K562 (cell line): ENCODE data around the gene TMSB15B. TPM values are rescaled to one million over a fixed set of nuclear protein-coding genes. Genes with fewer than 3 reads are reported as not detected.

Experiments used
- polyA plus RNA-seq, 8 experiments: library from polyadenylated mRNA; depleted of rRNA in 4 of 8; stranded (reverse) in 5 of 8; unstranded in 3 of 8; fragments of >200 nt; fragmentation: Nextera tagmentation in 2 of 8; fragmentation: Illumina TruSeq in 1 of 8; extraction: Ambion mirVana in 2 of 8; extraction: Trizol in 1 of 8; gene quantifications; 2 replicates each; pipeline versions ENCODE4 v1.2.1 to v1.2.3, GENCODE V29; 2011 to 2014; ENCODE audit warnings: inconsistent platforms in 1 of 8, missing spikeins in 1 of 8
- total RNA-seq, 7 experiments: library from RNA; depleted of rRNA in 6 of 7; stranded (reverse); fragments of >200 nt in 6 of 7; fragmentation: Illumina TruSeq in 2 of 7; extraction: Trizol in 2 of 7; gene quantifications; 2 replicates each; pipeline versions ENCODE4 v1.2.1 to v1.2.3, GENCODE V29; 2011 to 2021; ENCODE audit warnings: low replicate concordance in 1 of 7

The TMSB15B gene
- total and polyA plus RNA-seq, 9 of the 15 experiments (the other 6 are each of a cell fraction or from before 2014, with no cell fraction given) = 0.05 to 0.77 (median 0.32) TPM; not detected in 4

Other genes starting within 250 kb of the TMSB15B start
Only the 7 nearest of the 8 such genes appear.
- not detected in 2 replicates for gene PLP1, start 185.8 kb upstream of the TMSB15B start, total RNA-seq (2014; rRNA removed)
- not detected in 2 replicates for gene PLP1, start 185.8 kb upstream of the TMSB15B start, total RNA-seq (2014; rRNA removed; fragmentation: Illumina TruSeq; extraction: Trizol)
- not detected in 2 replicates for gene PLP1, start 185.8 kb upstream of the TMSB15B start, total RNA-seq (2015; rRNA removed; fragmentation: Illumina TruSeq; extraction: Trizol)
- not detected in 2 replicates for gene PLP1, start 185.8 kb upstream of the TMSB15B start, total RNA-seq (2021)
- gene PLP1, start 185.8 kb upstream of the TMSB15B start, polyA plus RNA-seq (2011; rRNA removed) = not detected in 2 replicates
- not detected in 2 replicates for gene PLP1, start 185.8 kb upstream of the TMSB15B start, polyA plus RNA-seq (2014; fragmentation: Illumina TruSeq; extraction: Trizol)
- gene PLP1, start 185.8 kb upstream of the TMSB15B start, polyA plus RNA-seq (2014; fragmentation: Nextera tagmentation; extraction: Ambion mirVana) = not detected
- not detected in 2 replicates for gene PLP1, start 185.8 kb upstream of the TMSB15B start, polyA plus RNA-seq (2014; rRNA removed)
- gene RAB9B, start 130.4 kb upstream of the TMSB15B start, total RNA-seq (2014; rRNA removed) = 0.04 TPM in 1 of 2 replicates, not detected in the other
- not detected in 2 replicates for gene RAB9B, start 130.4 kb upstream of the TMSB15B start, total RNA-seq (2014; rRNA removed; fragmentation: Illumina TruSeq; extraction: Trizol)
- not detected in 2 replicates for gene RAB9B, start 130.4 kb upstream of the TMSB15B start, total RNA-seq (2015; rRNA removed; fragmentation: Illumina TruSeq; extraction: Trizol)
- not detected in 2 replicates for gene RAB9B, start 130.4 kb upstream of the TMSB15B start, total RNA-seq (2021)
- 0.04 TPM in 1 of 2 replicates, not detected in the other for gene RAB9B, start 130.4 kb upstream of the TMSB15B start, polyA plus RNA-seq (2011; rRNA removed)
- gene RAB9B, start 130.4 kb upstream of the TMSB15B start, polyA plus RNA-seq (2014; fragmentation: Illumina TruSeq; extraction: Trizol) = not detected in 2 replicates
- under 1 TPM in 1 of 2 experiments, not detected in 1; 0.03 TPM for gene RAB9B, start 130.4 kb upstream of the TMSB15B start, polyA plus RNA-seq (2014; fragmentation: Nextera tagmentation; extraction: Ambion mirVana)
- 0.05 TPM in 1 of 2 replicates, not detected in the other for gene RAB9B, start 130.4 kb upstream of the TMSB15B start, polyA plus RNA-seq (2014; rRNA removed)
- not detected in 2 replicates for gene H2BW1, start 51.1 kb downstream of the TMSB15B start, total RNA-seq (2014; rRNA removed)
- gene H2BW1, start 51.1 kb downstream of the TMSB15B start, total RNA-seq (2014; rRNA removed; fragmentation: Illumina TruSeq; extraction: Trizol) = not detected in 2 replicates
- gene H2BW1, start 51.1 kb downstream of the TMSB15B start, total RNA-seq (2015; rRNA removed; fragmentation: Illumina TruSeq; extraction: Trizol) = not detected in 2 replicates
- not detected in 2 replicates for gene H2BW1, start 51.1 kb downstream of the TMSB15B start, total RNA-seq (2021)
- not detected in 2 replicates for gene H2BW1, start 51.1 kb downstream of the TMSB15B start, polyA plus RNA-seq (2011; rRNA removed)
- gene H2BW1, start 51.1 kb downstream of the TMSB15B start, polyA plus RNA-seq (2014; fragmentation: Illumina TruSeq; extraction: Trizol) = not detected in 2 replicates
- gene H2BW1, start 51.1 kb downstream of the TMSB15B start, polyA plus RNA-seq (2014; fragmentation: Nextera tagmentation; extraction: Ambion mirVana) = not detected
- not detected in 2 replicates for gene H2BW1, start 51.1 kb downstream of the TMSB15B start, polyA plus RNA-seq (2014; rRNA removed)
- gene H2BW2, start 77.3 kb downstream of the TMSB15B start, total RNA-seq (2014; rRNA removed) = 1.1 TPM in 1 of 2 replicates, not detected in the other
- gene H2BW2, start 77.3 kb downstream of the TMSB15B start, total RNA-seq (2014; rRNA removed; fragmentation: Illumina TruSeq; extraction: Trizol) = not detected in 2 replicates
- gene H2BW2, start 77.3 kb downstream of the TMSB15B start, total RNA-seq (2015; rRNA removed; fragmentation: Illumina TruSeq; extraction: Trizol) = not detected in 2 replicates
- not detected in 2 replicates for gene H2BW2, start 77.3 kb downstream of the TMSB15B start, total RNA-seq (2021)
- gene H2BW2, start 77.3 kb downstream of the TMSB15B start, polyA plus RNA-seq (2011; rRNA removed) = not detected in 2 replicates
- not detected in 2 replicates for gene H2BW2, start 77.3 kb downstream of the TMSB15B start, polyA plus RNA-seq (2014; fragmentation: Illumina TruSeq; extraction: Trizol)
- gene H2BW2, start 77.3 kb downstream of the TMSB15B start, polyA plus RNA-seq (2014; fragmentation: Nextera tagmentation; extraction: Ambion mirVana) = not detected
- gene H2BW2, start 77.3 kb downstream of the TMSB15B start, polyA plus RNA-seq (2014; rRNA removed) = not detected in 2 replicates
- not detected in 2 replicates for gene TMSB15C, start 113.6 kb downstream of the TMSB15B start, total RNA-seq (2014; rRNA removed)
- gene TMSB15C, start 113.6 kb downstream of the TMSB15B start, total RNA-seq (2014; rRNA removed; fragmentation: Illumina TruSeq; extraction: Trizol) = not detected in 2 replicates
- not detected in 2 replicates for gene TMSB15C, start 113.6 kb downstream of the TMSB15B start, total RNA-seq (2015; rRNA removed; fragmentation: Illumina TruSeq; extraction: Trizol)
- gene TMSB15C, start 113.6 kb downstream of the TMSB15B start, total RNA-seq (2021) = not detected in 2 replicates
- 0.03 TPM in 1 of 2 replicates, not detected in the other for gene TMSB15C, start 113.6 kb downstream of the TMSB15B start, polyA plus RNA-seq (2011; rRNA removed)
- gene TMSB15C, start 113.6 kb downstream of the TMSB15B start, polyA plus RNA-seq (2014; fragmentation: Illumina TruSeq; extraction: Trizol) = not detected in 2 replicates
- not detected for gene TMSB15C, start 113.6 kb downstream of the TMSB15B start, polyA plus RNA-seq (2014; fragmentation: Nextera tagmentation; extraction: Ambion mirVana)
- gene TMSB15C, start 113.6 kb downstream of the TMSB15B start, polyA plus RNA-seq (2014; rRNA removed) = not detected in 2 replicates
- gene ZCCHC18, start 149.9 kb downstream of the TMSB15B start, total RNA-seq (2014; rRNA removed) = not detected in 2 replicates
- not detected in 2 replicates for gene ZCCHC18, start 149.9 kb downstream of the TMSB15B start, total RNA-seq (2014; rRNA removed; fragmentation: Illumina TruSeq; extraction: Trizol)
- not detected in 2 replicates for gene ZCCHC18, start 149.9 kb downstream of the TMSB15B start, total RNA-seq (2015; rRNA removed; fragmentation: Illumina TruSeq; extraction: Trizol)
- gene ZCCHC18, start 149.9 kb downstream of the TMSB15B start, total RNA-seq (2021) = not detected in 2 replicates
- gene ZCCHC18, start 149.9 kb downstream of the TMSB15B start, polyA plus RNA-seq (2011; rRNA removed) = 0.15 TPM in 1 of 2 replicates, not detected in the other
- gene ZCCHC18, start 149.9 kb downstream of the TMSB15B start, polyA plus RNA-seq (2014; fragmentation: Illumina TruSeq; extraction: Trizol) = not detected in 2 replicates
- gene ZCCHC18, start 149.9 kb downstream of the TMSB15B start, polyA plus RNA-seq (2014; fragmentation: Nextera tagmentation; extraction: Ambion mirVana) = not detected
- gene ZCCHC18, start 149.9 kb downstream of the TMSB15B start, polyA plus RNA-seq (2014; rRNA removed) = not detected in 2 replicates
- gene SLC25A53, start 194.4 kb downstream of the TMSB15B start, total RNA-seq (2014; rRNA removed) = 7.7 and 10.8 TPM in 2 replicates
- gene SLC25A53, start 194.4 kb downstream of the TMSB15B start, total RNA-seq (2014; rRNA removed; fragmentation: Illumina TruSeq; extraction: Trizol) = 5.2 and 5.6 TPM in 2 replicates
- 7.8 and 8.6 TPM in 2 replicates for gene SLC25A53, start 194.4 kb downstream of the TMSB15B start, total RNA-seq (2015; rRNA removed; fragmentation: Illumina TruSeq; extraction: Trizol)
- 2.4 and 4.0 TPM in 2 replicates for gene SLC25A53, start 194.4 kb downstream of the TMSB15B start, total RNA-seq (2021)
- 3.3 and 5.6 TPM in 2 replicates for gene SLC25A53, start 194.4 kb downstream of the TMSB15B start, polyA plus RNA-seq (2011; rRNA removed)
- 6.5 and 7.0 TPM in 2 replicates for gene SLC25A53, start 194.4 kb downstream of the TMSB15B start, polyA plus RNA-seq (2014; fragmentation: Illumina TruSeq; extraction: Trizol)
- gene SLC25A53, start 194.4 kb downstream of the TMSB15B start, polyA plus RNA-seq (2014; fragmentation: Nextera tagmentation; extraction: Ambion mirVana) = 1 to 10 TPM; 4.0 to 5.4 TPM
- gene SLC25A53, start 194.4 kb downstream of the TMSB15B start, polyA plus RNA-seq (2014; rRNA removed) = 4.9 and 5.8 TPM in 2 replicates